ENCODE results near the gene AGMAT.

AGMAT gene

DNA sequence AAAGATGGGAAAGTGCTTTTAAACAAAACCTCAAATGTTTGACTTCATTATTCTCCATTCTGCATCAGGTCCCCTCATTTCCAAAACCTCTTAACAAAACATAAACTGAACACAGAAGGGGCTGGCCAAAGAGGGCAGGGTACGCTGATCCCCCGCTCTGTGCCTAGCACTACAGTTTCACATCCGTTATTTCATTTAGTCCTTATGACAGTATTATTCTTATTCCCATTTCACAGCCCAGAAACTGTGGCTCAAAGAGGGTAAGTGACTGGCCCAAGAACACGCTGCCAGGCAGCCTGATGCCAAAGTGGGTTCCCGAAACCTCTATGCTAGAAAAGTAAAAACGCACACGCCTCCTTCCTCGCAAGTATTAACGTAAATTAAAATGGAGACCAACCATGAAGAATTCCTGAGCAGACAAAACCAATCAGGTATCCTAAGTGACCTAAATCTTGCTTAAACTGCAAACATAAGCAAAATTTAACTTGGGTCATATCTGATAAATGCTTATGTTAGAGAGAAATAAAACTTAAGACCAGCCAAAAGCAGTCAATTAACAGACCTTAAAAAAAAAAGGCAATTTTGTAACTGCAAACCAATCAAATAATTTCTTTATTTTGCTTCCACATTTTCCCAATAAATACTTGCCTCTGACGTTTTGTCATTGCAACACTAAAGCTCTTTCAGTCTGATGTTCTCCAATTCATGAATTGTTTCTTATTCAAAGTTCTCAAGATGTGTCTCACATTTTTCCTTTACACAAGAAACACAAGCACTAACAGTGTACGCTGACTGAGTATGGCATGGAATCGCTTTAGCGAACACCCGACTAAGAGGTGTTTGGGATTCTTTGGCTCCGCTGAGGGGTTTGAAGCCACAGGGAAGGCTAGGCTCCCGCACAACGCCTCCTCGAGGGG, 61.5 kb downstream of the AGMAT start:
- no peak for DNase-seq (ENCODE audit: low read depth)

DNA sequence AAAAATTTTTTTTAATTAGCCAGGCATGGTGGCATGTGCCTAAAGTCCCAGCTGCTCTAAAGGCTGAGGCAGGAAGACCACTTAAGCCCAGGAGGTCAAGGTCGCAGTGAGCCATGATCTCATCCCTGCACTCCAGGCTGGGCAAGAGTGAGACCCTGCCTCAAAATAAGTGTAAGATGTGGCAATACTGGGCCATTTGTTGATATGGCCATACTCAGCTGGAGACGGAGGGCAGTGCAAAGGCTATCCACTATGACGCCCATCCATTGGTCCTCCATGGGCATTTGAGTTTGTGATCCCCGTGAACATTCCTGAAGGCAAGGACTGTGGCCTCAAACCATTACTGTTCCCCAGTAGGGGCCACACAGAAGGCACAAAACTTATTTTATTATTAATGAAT, 62.3 kb downstream of the AGMAT start:
- DNase-seq (ENCODE audit: low read depth): no peak

All from stimulated activated CD8-positive, alpha-beta memory T cell treated with anti-CD3 and anti-CD28 coated beads, Interleukin-7, amount 100 ng/mL, for 24 hours (primary cell).